K562 (cell line): ENCODE results near the gene GRK4. TPM values are rescaled to one million over a fixed set of nuclear protein-coding genes. Genes with fewer than 3 reads are reported as not detected.

ENCODE experiments used
- ATAC-seq: fragments of 200-7000 bp; cut with Tn5 transposase; 3 replicates; pipeline ENCODE4 v1.9.1; 2020; ENCODE audit warnings: moderate library complexity
- BruUV-seq: library from RNA; stranded (reverse); fragments of 400-500 nt; replicated peaks from 2 replicates; lab custom pipeline; 2021; lab: Mats Ljungman, UMichigan
- CTCF ChIA-PET: fragments of 300-600 bp; formaldehyde crosslinking; extraction: SDS; loops from one replicate; lab custom pipeline; 2021; ENCODE audit warnings: low intra/inter-chr PET ratio; lab: Yijun Ruan, JAX
- POLR2A ChIA-PET: fragments of 300-600, 350-650 bp; sonication (Branson Sonifier 250); formaldehyde crosslinking; extraction: SDS; loops from one replicate; lab custom pipeline; 2021; ENCODE audit warnings: antibody characterized with exemption, inconsistent platforms; lab: Yijun Ruan, JAX
- DNase-seq, 4 experiments: peaks; one replicate each; pipeline versions ENCODE4 v3.0.0 to v3.0.0-alpha.2; 2011 to 2018; ENCODE audit warnings: low spot score in 3 of 4, mixed read lengths in 3 of 4; ENCODE audit errors: extremely low read depth in 1 of 4
- FAIRE-seq: peaks from 2 replicates; lab custom pipeline; 2011; peaks lifted over from hg19 to GRCh38; lab: Jason Lieb, UNC
- H2AFZ ChIP-seq: 2 replicates; pipeline ENCODE4 v1.6.0; 2011; ENCODE audit warnings: low read depth, low read length, control low read depth, inconsistent platforms
- H3K27ac ChIP-seq: fragments of 200-600 bp; 3 replicates; pipeline ENCODE4 v1.8.0; 2011; ENCODE audit warnings: low read depth, mild to moderate bottlenecking, control low read depth, inconsistent platforms, low read length, moderate library complexity, mixed read lengths; ENCODE audit errors: extremely low read depth
- H3K27me3 ChIP-seq, 2 experiments: fragments of 300-600 bp in 1 of 2; 2 replicates in 1 of 2; 3 replicates in 1 of 2; pipeline versions ENCODE4 v1.6.0 to v1.8.0; 2011; ENCODE audit warnings: inconsistent platforms in 2 of 2, low read length in 2 of 2, mild to moderate bottlenecking in 1 of 2, mixed read lengths in 1 of 2, moderate library complexity in 1 of 2; ENCODE audit not compliant: control insufficient read depth in 2 of 2, insufficient read depth in 2 of 2
- H3K36me3 ChIP-seq: fragments of 300-600 bp; 3 replicates; pipeline ENCODE4 v1.8.0; 2011; ENCODE audit warnings: mild to moderate bottlenecking, low read length, inconsistent platforms; ENCODE audit not compliant: control insufficient read depth, insufficient read depth
- H3K4me1 ChIP-seq, 2 experiments: fragments of 200-600 bp in 1 of 2; replicated peaks in 1 of 2; 2 replicates in 1 of 2; 3 replicates in 1 of 2; pipeline versions ENCODE4 v1.5.1 to v1.8.0; 2011; ENCODE audit warnings: inconsistent platforms in 2 of 2, low read length in 2 of 2, mild to moderate bottlenecking in 1 of 2, mixed read lengths in 1 of 2, moderate library complexity in 1 of 2; ENCODE audit not compliant: control insufficient read depth in 2 of 2, insufficient read depth in 2 of 2
- H3K4me2 ChIP-seq: 2 replicates; pipeline ENCODE4 v1.6.1; 2011; ENCODE audit warnings: low read length, control low read depth, inconsistent platforms, mixed read lengths; ENCODE audit not compliant: insufficient read depth
- H3K4me3 ChIP-seq: fragments of 200-600 bp; sonication (generic), shearing (Covaris generic); 2 replicates; pipeline ENCODE4 v1.5.1; 2016; ENCODE audit warnings: control low read depth, inconsistent platforms
- H3K79me2 ChIP-seq: fragments of 200-600 bp; 3 replicates; pipeline ENCODE4 v1.8.0; 2011; ENCODE audit warnings: low read length, inconsistent platforms; ENCODE audit not compliant: control insufficient read depth, insufficient read depth
- H3K9ac ChIP-seq, 2 experiments: 2 replicates each; pipeline versions ENCODE4 v1.6.0 to v1.6.1; 2011; ENCODE audit warnings: low read depth in 2 of 2, low read length in 2 of 2, control low read depth in 1 of 2, inconsistent platforms in 1 of 2, mild to moderate bottlenecking in 1 of 2, mixed read lengths in 1 of 2; ENCODE audit not compliant: insufficient read depth in 1 of 2
- H3K9me1 ChIP-seq: one replicate; pipeline ENCODE4 v1.6.0; 2011; ENCODE audit warnings: inconsistent platforms, mild to moderate bottlenecking, low read length, moderate library complexity; ENCODE audit not compliant: control insufficient read depth, insufficient read depth
- H3K9me3 ChIP-seq: replicated peaks from 2 replicates; pipeline ENCODE4 v1.5.1; 2011; ENCODE audit warnings: low read depth, low read length, inconsistent platforms; ENCODE audit not compliant: control insufficient read depth, insufficient read depth
- H4K20me1 ChIP-seq: replicated peaks from 2 replicates; pipeline ENCODE4 v1.6.1; 2011; ENCODE audit warnings: low read length, inconsistent platforms, mixed read lengths; ENCODE audit not compliant: control insufficient read depth, insufficient read depth
- CXXC5 ChIP-seq: fragments of 250-450 bp; sonication (Bioruptor Pico); IDR thresholded peaks from 2 replicates; pipeline ENCODE4 v1.8.0; 2022; ENCODE audit warnings: inconsistent platforms, mild to moderate bottlenecking, moderate library complexity
- MAX ChIP-seq: sonication (generic); formaldehyde crosslinking; IDR thresholded peaks from 2 replicates; pipeline ENCODE4 v1.9.0; 2022; ENCODE audit warnings: mild to moderate bottlenecking, missing genetic modification reagents
- MLLT1 ChIP-seq, 2 experiments: fragments of 450-650 bp; IDR thresholded peaks; 2 replicates each; pipeline ENCODE4 v1.6.1; 2016
- MYC ChIP-seq, 2 experiments: fragments of 250-450 bp in 1 of 2; sonication (Bioruptor Pico) in 1 of 2; IDR thresholded peaks; 2 replicates each; pipeline versions ENCODE4 v1.5.1 to v1.6.1; 2012 to 2021; ENCODE audit warnings: low read depth in 2 of 2, borderline replicate concordance in 1 of 2, improper control_type of control experiment in 1 of 2, low read length in 1 of 2, mild to moderate bottlenecking in 1 of 2, moderate library complexity in 1 of 2
- ZBTB40 ChIP-seq, 2 experiments: fragments of 450-650 bp in 1 of 2; sonication (generic) in 1 of 2; formaldehyde crosslinking in 1 of 2; IDR thresholded peaks; 2 replicates each; pipeline versions ENCODE4 v1.7.1 to v1.9.0; 2016 to 2022; ENCODE audit warnings: inconsistent platforms in 1 of 2, mild to moderate bottlenecking in 1 of 2, missing genetic modification reagents in 1 of 2
- ZNF77 ChIP-seq: fragments of 250-450 bp; sonication (Bioruptor Pico); IDR thresholded peaks from 2 replicates; pipeline ENCODE4 v1.5.0; 2020
- WGBS: fragments of 100-300 bp; shearing (Covaris generic); methylation state at CpG from one replicate; pipeline ENCODE4 v1.1.6; 2016; ENCODE audit warnings: low coverage, mixed read lengths; ENCODE audit not compliant: insufficient coverage; ENCODE audit errors: missing lambda C conversion rate; 5-methylcytosine and 5-hydroxymethylcytosine counted together
- in situ Hi-C: fragments of 300-500 bp; cut with MboI; formaldehyde crosslinking; loops from 4 replicates; pipeline ENCODE4 v1.15.0; 2018; ENCODE audit warnings: inconsistent platforms, mixed read lengths
- intact Hi-C: fragments of 100-400 bp; cut with micrococcal nuclease; formaldehyde crosslinking; loops from 2 replicates; pipeline ENCODE4 v1.14.2; 2022
- polyA plus RNA-seq, 8 experiments: library from polyadenylated mRNA; depleted of rRNA in 4 of 8; stranded (reverse) in 5 of 8; unstranded in 3 of 8; fragments of >200 nt; fragmentation: Nextera tagmentation in 2 of 8; fragmentation: Illumina TruSeq in 1 of 8; extraction: Ambion mirVana in 2 of 8; extraction: Trizol in 1 of 8; gene quantifications; 2 replicates each; pipeline versions ENCODE4 v1.2.1 to v1.2.3, GENCODE V29; 2011 to 2014; ENCODE audit warnings: inconsistent platforms in 1 of 8, missing spikeins in 1 of 8
- total RNA-seq, 7 experiments: library from RNA; depleted of rRNA in 6 of 7; stranded (reverse); fragments of >200 nt in 6 of 7; fragmentation: Illumina TruSeq in 2 of 7; extraction: Trizol in 2 of 7; gene quantifications; 2 replicates each; pipeline versions ENCODE4 v1.2.1 to v1.2.3, GENCODE V29; 2011 to 2021; ENCODE audit warnings: low replicate concordance in 1 of 7

Gene GRK4
- total and polyA plus RNA-seq, 9 of the 15 experiments (the other 6 are each of a cell fraction or from before 2014, with no cell fraction given), result 1.1 to 4.8 (median 2.6) TPM

GRCh38 chr4:3044870-3045819, 81.8 kb downstream of the GRK4 start:
- 22% methylated on average over 19 of the region's 22 CpGs for WGBS
- in situ Hi-C loops (no loop called here), intact Hi-C loops (loop anchor here (5.0 to 10.0 kb wide), 2 partner anchors 90 to 397 kb away; partner anchors contain the start of gene HGFAC)
- H3K4me2 ChIP-seq, result peak overlapping the region; percentile 42
- no peak overlapping the region for H3K9ac ChIP-seq
- H3K36me3 ChIP-seq, result no peaks in the 10 kb centered on the region
- H3K4me3 ChIP-seq, result no peak overlapping the region
- peak overlapping the region; percentile 59; the same call in 1 of the 2 replicates for H2AFZ ChIP-seq
- H3K79me2 ChIP-seq, result no peaks in the 10 kb centered on the region
- POLR2A ChIA-PET, result interaction anchor here (0.6 to 1.2 kb wide), 4 partner anchors 9 to 154 kb away, joined by 3 to 4 read pairs (median 4); no protein-coding TSS in a partner anchor
- BruUV-seq, result no TSS peak
- peaks cover 0 to 18% of the 10 kb centered on the region in 2 experiments for H3K4me1 ChIP-seq
- CTCF ChIA-PET, result no interaction called here
- ATAC-seq (peak; percentile 71), DNase-seq (peak in 2 of 4 experiments; percentile 26 to 49), FAIRE-seq (peak; percentile 61)
- peaks cover 22 to 27% of the 10 kb centered on the region in 2 experiments for H3K27me3 ChIP-seq
- H3K9me3 ChIP-seq, result peaks cover 2% of the 10 kb centered on the region; the same call in 1 of the 2 replicates
- H3K27ac ChIP-seq, result no peak overlapping the region
- H4K20me1 ChIP-seq, result no peaks in the 10 kb centered on the region
- no peaks in the 10 kb centered on the region for H3K9me1 ChIP-seq
- TF ChIP-seq MLLT1 (IDR thresholded peaks at IDR 0.05), result no peak
- TF ChIP-seq CXXC5 (CRISPR knock-in tag), result peak; percentile 40; the same call in 1 of the 2 replicates
- no peak for TF ChIP-seq ZBTB40 (IDR thresholded peaks at IDR 0.05)
- TF ChIP-seq ZBTB40 (CRISPR knock-in tag; IDR thresholded peaks at IDR 0.05), result no peak
- no peak for TF ChIP-seq ZNF77 (CRISPR knock-in tag)
- TF ChIP-seq MYC (IDR thresholded peaks at IDR 0.05; ENCODE audit: low read depth, low read length), result 0 out of 2 replicates have a peak, but pooled peaks have one; percentile 28
- TF ChIP-seq MYC (CRISPR knock-in tag; IDR thresholded peaks at IDR 0.05; ENCODE audit: borderline replicate concordance, low read depth), result no peak
- TF ChIP-seq MAX (CRISPR knock-in tag), result peak; percentile 52
